ENCODE results near the gene ELP6.

The ELP6 gene

DNA sequence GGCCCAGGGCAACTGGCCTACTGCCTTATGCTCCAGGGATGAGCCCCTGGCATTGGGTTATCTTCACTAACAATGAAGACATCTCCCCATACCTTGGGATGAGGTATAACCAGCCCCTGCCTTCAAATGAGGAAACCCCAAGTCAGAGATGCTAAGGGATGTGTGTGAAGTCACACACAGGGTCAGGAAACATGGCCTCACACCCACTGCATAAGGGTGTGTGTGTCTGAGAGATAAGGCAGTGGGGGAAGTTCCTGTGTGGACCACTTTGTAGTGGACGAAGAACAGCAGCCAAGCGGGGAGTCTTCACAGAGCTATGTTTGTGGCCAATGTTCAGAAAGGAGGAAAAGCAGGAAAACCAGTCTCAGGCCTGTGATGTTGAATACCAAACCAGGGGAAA, 10.5 kb downstream of the ELP6 start:
- no peaks in the 10 kb centered on the region for H3K4me1 ChIP-seq (ENCODE audit: control insufficient read depth, low read length)
- no peak overlapping the region for H3K4me3 ChIP-seq (ENCODE audit: low read length)
- no peaks in the 10 kb centered on the region for H3K27me3 ChIP-seq (ENCODE audit: control insufficient read depth, low read length)
- H3K27ac ChIP-seq (ENCODE audit: low read depth, low read length), result no peak overlapping the region
- H4K20me1 ChIP-seq (ENCODE audit: control insufficient read depth, insufficient read depth, low read depth, low read length), result no peaks in the 10 kb centered on the region
- peaks cover 7% of the 10 kb centered on the region for H3K79me2 ChIP-seq (ENCODE audit: control insufficient read depth, low read length)
- no peak for TF ChIP-seq EZH2phosphoT487 (IDR thresholded peaks at IDR 0.05; ENCODE audit: borderline replicate concordance, low read length)
- TF ChIP-seq, protein P1, sequence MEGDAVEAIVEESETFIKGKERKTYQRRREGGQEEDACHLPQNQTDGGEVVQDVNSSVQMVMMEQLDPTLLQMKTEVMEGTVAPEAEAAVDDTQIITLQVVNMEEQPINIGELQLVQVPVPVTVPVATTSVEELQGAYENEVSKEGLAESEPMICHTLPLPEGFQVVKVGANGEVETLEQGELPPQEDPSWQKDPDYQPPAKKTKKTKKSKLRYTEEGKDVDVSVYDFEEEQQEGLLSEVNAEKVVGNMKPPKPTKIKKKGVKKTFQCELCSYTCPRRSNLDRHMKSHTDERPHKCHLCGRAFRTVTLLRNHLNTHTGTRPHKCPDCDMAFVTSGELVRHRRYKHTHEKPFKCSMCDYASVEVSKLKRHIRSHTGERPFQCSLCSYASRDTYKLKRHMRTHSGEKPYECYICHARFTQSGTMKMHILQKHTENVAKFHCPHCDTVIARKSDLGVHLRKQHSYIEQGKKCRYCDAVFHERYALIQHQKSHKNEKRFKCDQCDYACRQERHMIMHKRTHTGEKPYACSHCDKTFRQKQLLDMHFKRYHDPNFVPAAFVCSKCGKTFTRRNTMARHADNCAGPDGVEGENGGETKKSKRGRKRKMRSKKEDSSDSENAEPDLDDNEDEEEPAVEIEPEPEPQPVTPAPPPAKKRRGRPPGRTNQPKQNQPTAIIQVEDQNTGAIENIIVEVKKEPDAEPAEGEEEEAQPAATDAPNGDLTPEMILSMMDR (IDR thresholded peaks at IDR 0.05; ENCODE audit: low read depth, low read length, poor library complexity, severe bottlenecking), result no peak
- H3F3A ChIP-seq (ENCODE audit: control insufficient read depth, insufficient read depth), result no peaks in the 10 kb centered on the region
- no peak overlapping the region for H3K4me2 ChIP-seq (ENCODE audit: low read length)
- no peaks in the 10 kb centered on the region for H3K9me2 ChIP-seq (replicated peaks; ENCODE audit: control insufficient read depth, low read length)
- H3K36me3 ChIP-seq (ENCODE audit: control insufficient read depth, low read length), result peaks cover 70% of the 10 kb centered on the region
- no peaks in the 10 kb centered on the region for H3K9me3 ChIP-seq (ENCODE audit: control insufficient read depth, insufficient read depth, low read length)

DNA sequence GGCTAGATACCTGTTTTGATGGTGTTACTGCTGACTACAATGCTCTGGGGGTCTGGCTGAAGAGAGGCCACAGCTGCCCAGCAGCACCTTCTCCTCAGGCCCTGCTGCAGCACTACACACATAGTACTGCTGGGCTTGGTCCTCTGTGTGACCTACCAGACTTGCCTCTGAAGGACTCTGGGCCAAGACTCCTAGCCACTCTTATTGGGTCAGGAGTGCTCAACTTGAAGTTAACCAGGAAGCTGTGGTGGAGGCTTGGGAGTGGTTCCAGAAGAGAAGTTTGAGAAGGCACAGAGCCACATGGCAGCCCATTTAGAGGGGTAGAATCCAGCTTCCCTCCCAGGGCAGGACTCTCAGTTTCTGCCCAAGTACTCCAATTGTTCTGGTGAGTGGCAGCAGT, 16.6 kb downstream of the ELP6 start:
- Histone ChIP-seq H3K27me3 (ENCODE audit: control insufficient read depth, low read length) (no peaks in the 10 kb centered on the region), H3K4me1 (ENCODE audit: control insufficient read depth, low read length) (peaks cover 23% of the 10 kb centered on the region), H3K9me3 (ENCODE audit: control insufficient read depth, insufficient read depth, low read length) (no peaks in the 10 kb centered on the region), H3F3A (ENCODE audit: control insufficient read depth, insufficient read depth) (peaks cover 6% of the 10 kb centered on the region; the same call in 1 of the 2 replicates), H3K36me3 (ENCODE audit: control insufficient read depth, low read length) (peaks cover 66% of the 10 kb centered on the region), H3K9me2 (replicated peaks; ENCODE audit: control insufficient read depth, low read length) (no peaks in the 10 kb centered on the region), H3K79me2 (ENCODE audit: control insufficient read depth, low read length) (no peaks in the 10 kb centered on the region; the same call in 1 of the 2 replicates), H3K4me2 (ENCODE audit: low read length) (no peak overlapping the region), H3K4me3 (ENCODE audit: low read length) (no peak overlapping the region), H3K27ac (ENCODE audit: low read depth, low read length) (no peak overlapping the region), H4K20me1 (ENCODE audit: control insufficient read depth, insufficient read depth, low read depth, low read length) (no peaks in the 10 kb centered on the region)
- TF ChIP-seq EZH2phosphoT487 (IDR thresholded peaks at IDR 0.05; ENCODE audit: borderline replicate concordance, low read length), result no peak
- TF ChIP-seq, protein P1 (IDR thresholded peaks at IDR 0.05; ENCODE audit: low read depth, low read length, poor library complexity, severe bottlenecking), result no peak

- Histone ChIP-seq H3K9me3 (ENCODE audit: control insufficient read depth, insufficient read depth, low read length) (no peaks in the 10 kb centered on the region), H3K4me2 (ENCODE audit: low read length) (no peak overlapping the region), H3K79me2 (ENCODE audit: control insufficient read depth, low read length) (no peaks in the 10 kb centered on the region; the same call in 1 of the 2 replicates), H3K27me3 (ENCODE audit: control insufficient read depth, low read length) (no peaks in the 10 kb centered on the region), H3K4me1 (ENCODE audit: control insufficient read depth, low read length) (peaks cover 33% of the 10 kb centered on the region), H3K27ac (ENCODE audit: low read depth, low read length) (no peak overlapping the region), H3K4me3 (ENCODE audit: low read length) (no peak overlapping the region), H4K20me1 (ENCODE audit: control insufficient read depth, insufficient read depth, low read depth, low read length) (no peaks in the 10 kb centered on the region), H3F3A (ENCODE audit: control insufficient read depth, insufficient read depth) (peaks cover 6% of the 10 kb centered on the region; the same call in 1 of the 2 replicates), H3K36me3 (ENCODE audit: control insufficient read depth, low read length) (peaks cover 61% of the 10 kb centered on the region), H3K9me2 (replicated peaks; ENCODE audit: control insufficient read depth, low read length) (no peaks in the 10 kb centered on the region)
- TF ChIP-seq EZH2phosphoT487 (IDR thresholded peaks at IDR 0.05; ENCODE audit: borderline replicate concordance, low read length), result no peak
- TF ChIP-seq, protein P1 (IDR thresholded peaks at IDR 0.05; ENCODE audit: low read depth, low read length, poor library complexity, severe bottlenecking), result no peak
Observed at GRCh38 chr3:47495886-47496285, 17.6 kb downstream of the ELP6 start.
